Neural cell (in vitro differentiated cells): Measurements from ENCODE around the gene MGAM2. TPM values are rescaled to one million over a fixed set of nuclear protein-coding genes. Genes with fewer than 3 reads are reported as not detected.

ENCODE experiments used
- H2AFZ ChIP-seq: fragments of 200-600, 300-800 bp; sonication (generic), shearing (Covaris generic); 2 replicates; pipeline ENCODE4 v1.6.0; 2014; ENCODE audit warnings: low read depth, mild to moderate bottlenecking, antibody characterized with exemption, low read length, moderate library complexity
- H3F3A ChIP-seq: fragments of 200-600 bp; shearing (Covaris generic); 2 replicates; pipeline ENCODE4 v1.6.1; 2016; ENCODE audit warnings: mild to moderate bottlenecking, moderate library complexity, mixed read lengths, antibody characterized with exemption, low read length; ENCODE audit not compliant: insufficient read depth, poor library complexity, severe bottlenecking
- H3K27ac ChIP-seq: fragments of 200-600, 300-800 bp; sonication (generic), shearing (Covaris generic); 2 replicates; pipeline ENCODE4 v1.5.1; 2014; ENCODE audit warnings: mild to moderate bottlenecking, low read length, moderate library complexity
- H3K27me3 ChIP-seq: fragments of 300-800, 200-600 bp; sonication (generic), shearing (Covaris generic); 2 replicates; pipeline ENCODE4 v1.6.0; 2014; ENCODE audit warnings: mild to moderate bottlenecking, low read depth, low read length, moderate library complexity; ENCODE audit not compliant: insufficient read depth
- H3K36me3 ChIP-seq: fragments of 300-800, 200-600 bp; sonication (generic), shearing (Covaris generic); 2 replicates; pipeline ENCODE4 v1.5.1; 2014; ENCODE audit warnings: mild to moderate bottlenecking, antibody characterized with exemption, low read length, moderate library complexity; ENCODE audit not compliant: insufficient read depth
- H3K4me2 ChIP-seq: fragments of 300-800, 200-600 bp; sonication (generic), shearing (Covaris generic); 2 replicates; pipeline ENCODE4 v1.6.0; 2014; ENCODE audit warnings: mild to moderate bottlenecking, low read length
- H3K4me3 ChIP-seq: fragments of 300-800, 200-600 bp; sonication (generic), shearing (Covaris generic); 2 replicates; pipeline ENCODE4 v1.5.1; 2014; ENCODE audit warnings: mild to moderate bottlenecking, low read length, moderate library complexity
- H3K79me2 ChIP-seq: fragments of 200-600 bp; shearing (Covaris generic); replicated peaks from 2 replicates; pipeline ENCODE4 v1.6.0; 2014; ENCODE audit warnings: mild to moderate bottlenecking, low read length, moderate library complexity; ENCODE audit not compliant: insufficient read depth
- H3K9ac ChIP-seq: fragments of 300-800, 200-600 bp; sonication (generic), shearing (Covaris generic); 2 replicates; pipeline ENCODE4 v1.6.1; 2016; ENCODE audit warnings: mild to moderate bottlenecking, low read length, mixed read lengths
- H3K9me2 ChIP-seq: fragments of 200-600 bp; shearing (Covaris generic); 2 replicates; pipeline ENCODE4 v1.6.1; 2016; ENCODE audit warnings: mild to moderate bottlenecking, low read length, mixed read lengths; ENCODE audit not compliant: insufficient read depth
- H3K9me3 ChIP-seq: fragments of 200-600, 300-800 bp; sonication (generic), shearing (Covaris generic); 2 replicates; pipeline ENCODE4 v1.6.1; 2016; ENCODE audit warnings: mild to moderate bottlenecking, mixed run types, low read length, moderate library complexity, mixed read lengths
- H4K20me1 ChIP-seq: fragments of 200-600 bp; shearing (Covaris generic); 2 replicates; pipeline ENCODE4 v1.6.1; 2016; ENCODE audit warnings: mild to moderate bottlenecking, mixed run types; ENCODE audit not compliant: insufficient read depth
- CTCF ChIP-seq: fragments of 450-650 bp; IDR thresholded peaks from 2 replicates; pipeline ENCODE4 v1.5.1; 2014; ENCODE audit warnings: antibody characterized with exemption, mild to moderate bottlenecking, moderate library complexity; ENCODE audit not compliant: poor library complexity, severe bottlenecking
- EP300 ChIP-seq: fragments of 450-650 bp; conservative IDR thresholded peaks from 2 replicates; pipeline ENCODE4 v1.6.1; 2014; ENCODE audit warnings: antibody characterized with exemption, mild to moderate bottlenecking, moderate library complexity; ENCODE audit not compliant: poor library complexity, severe bottlenecking
- EZH2 ChIP-seq: fragments of 200-600, 300-800 bp; shearing (Covaris generic), sonication (generic); IDR thresholded peaks from 2 replicates; pipeline ENCODE4 v1.6.1; 2014; ENCODE audit warnings: antibody characterized with exemption, low read length, borderline replicate concordance, mild to moderate bottlenecking; ENCODE audit not compliant: insufficient read depth, poor library complexity, severe bottlenecking
- MXI1 ChIP-seq: fragments of 450-650 bp; conservative IDR thresholded peaks from 2 replicates; pipeline ENCODE4 v1.6.1; 2014; ENCODE audit warnings: antibody characterized with exemption, mild to moderate bottlenecking; ENCODE audit not compliant: poor library complexity, severe bottlenecking
- POLR2AphosphoS5 ChIP-seq: IDR thresholded peaks from 2 replicates; pipeline ENCODE4 v1.6.1; 2012
- RAD21 ChIP-seq: fragments of 450-650 bp; conservative IDR thresholded peaks from 2 replicates; pipeline ENCODE4 v1.6.1; 2014; ENCODE audit warnings: antibody characterized with exemption, mild to moderate bottlenecking, moderate library complexity
- REST ChIP-seq: IDR thresholded peaks from 2 replicates; pipeline ENCODE4 v1.6.1; 2012; ENCODE audit warnings: borderline replicate concordance
- SMC3 ChIP-seq: fragments of 450-650 bp; conservative IDR thresholded peaks from 2 replicates; pipeline ENCODE4 v1.6.1; 2014; ENCODE audit warnings: antibody characterized with exemption, mild to moderate bottlenecking, moderate library complexity; ENCODE audit not compliant: poor library complexity
- TAF1 ChIP-seq: IDR thresholded peaks from 2 replicates; pipeline ENCODE4 v1.6.1; 2012; ENCODE audit warnings: low read depth
- polyA plus RNA-seq: library from polyadenylated mRNA; depleted of rRNA; stranded (reverse); fragments of >200 nt; gene quantifications from 2 replicates; pipeline ENCODE4 v1.2.3, GENCODE V29; 2014

MGAM2 gene
- polyA plus RNA-seq, 1 donor from 2014 or later, result 0.76 TPM

DNA sequence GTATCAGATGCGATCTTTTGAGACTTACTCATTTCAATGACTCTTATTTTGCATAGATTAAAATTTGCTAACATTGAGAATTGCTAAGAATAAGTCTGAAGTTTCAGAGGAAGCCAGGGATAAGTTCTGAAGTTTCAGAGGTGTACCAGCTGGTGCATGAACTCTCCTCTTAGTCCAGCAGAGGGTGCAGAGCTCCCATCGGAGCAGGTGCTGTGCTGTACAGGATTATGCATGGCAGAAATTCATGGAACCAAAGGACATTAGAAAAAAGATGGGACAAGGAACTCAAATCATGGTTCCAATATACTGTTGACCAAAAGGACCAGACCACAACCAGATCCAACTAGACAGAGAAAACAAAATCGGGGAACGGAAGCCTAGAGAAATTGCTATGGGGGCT lies 41.9 kb downstream of the MGAM2 start:
- Histone ChIP-seq H4K20me1 (no peaks in the 10 kb centered on the region), H2AFZ (no peak overlapping the region), H3K4me3 (no peak overlapping the region), H3K79me2 (no peaks in the 10 kb centered on the region), H3K4me2 (no peak overlapping the region), H3F3A (no peaks in the 10 kb centered on the region), H3K9ac (no peak overlapping the region), H3K36me3 (no peaks in the 10 kb centered on the region), H3K9me3 (no peaks in the 10 kb centered on the region), H3K27ac (no peak overlapping the region), H3K9me2 (no peaks in the 10 kb centered on the region), H3K27me3 (no peaks in the 10 kb centered on the region)
- TF ChIP-seq RAD21, result peak; percentile 11
- TF ChIP-seq MXI1, result no peak

DNA sequence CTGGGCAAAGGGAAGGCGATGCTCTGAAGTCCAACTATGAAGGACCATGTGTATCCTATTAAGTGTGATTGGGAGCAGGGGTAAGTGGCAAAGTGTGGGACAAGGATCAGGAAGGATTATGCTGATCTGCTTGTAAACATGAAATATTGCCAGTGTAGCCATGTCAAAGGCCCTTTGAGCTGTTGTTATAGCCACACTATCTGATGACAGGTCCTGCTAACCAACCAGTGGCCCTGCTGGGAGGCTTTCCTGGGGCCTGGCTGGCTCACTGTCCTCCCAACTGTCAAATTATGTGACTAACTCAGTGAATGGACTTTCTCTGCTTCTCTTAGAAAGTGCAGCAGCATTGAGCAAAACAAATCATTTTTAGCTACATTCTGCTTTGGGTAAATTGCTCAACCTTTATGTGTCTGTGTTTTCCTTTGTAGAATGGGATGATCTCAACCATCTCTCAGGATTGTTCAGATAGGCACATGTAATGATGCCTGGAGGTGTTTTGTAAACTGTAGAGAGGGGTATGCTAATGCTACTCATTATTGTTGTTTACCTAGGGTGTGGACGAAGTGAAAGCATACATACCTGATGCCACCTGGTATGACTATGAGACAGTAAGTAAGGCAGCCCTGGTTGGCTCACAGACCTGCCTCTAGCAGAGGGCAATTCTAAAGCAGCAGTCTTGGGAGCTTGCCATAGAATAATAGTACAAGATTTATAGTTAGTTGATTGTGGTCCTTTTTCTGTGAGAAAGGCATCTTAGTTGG lies 47.4 kb downstream of the MGAM2 start:
- Histone ChIP-seq H3K9me2 (no peaks in the 10 kb centered on the region), H3K79me2 (no peaks in the 10 kb centered on the region), H2AFZ (no peak overlapping the region), H3K27me3 (no peaks in the 10 kb centered on the region), H3K9me3 (no peaks in the 10 kb centered on the region), H3K4me3 (no peak overlapping the region), H3K9ac (no peak overlapping the region), H3K4me2 (no peak overlapping the region), H3K27ac (no peak overlapping the region), H3K36me3 (no peaks in the 10 kb centered on the region), H3F3A (no peaks in the 10 kb centered on the region), H4K20me1 (no peaks in the 10 kb centered on the region)
- TF ChIP-seq EZH2 (no peak), POLR2AphosphoS5 (no peak), REST (no peak), SMC3 (no peak), MXI1 (no peak)

DNA sequence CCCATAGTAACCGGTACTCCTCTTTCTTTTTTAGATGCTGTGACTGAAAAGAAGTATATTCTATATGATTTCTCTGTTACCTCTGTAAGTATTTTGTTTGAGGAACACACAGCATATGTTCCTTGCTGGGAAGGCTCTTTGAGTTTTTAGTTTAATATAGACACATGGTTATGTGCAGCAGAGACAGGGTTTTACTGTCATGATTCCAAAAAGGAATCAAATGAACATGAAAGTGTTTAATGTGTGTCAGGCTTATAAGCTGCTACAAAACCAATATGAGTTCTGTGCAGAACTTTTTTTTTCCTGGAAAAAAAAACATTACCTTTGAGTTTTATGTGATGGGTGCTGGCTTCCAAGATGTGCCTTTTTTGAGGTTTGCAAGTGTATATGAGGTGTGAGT lies 50.4 kb downstream of the MGAM2 start:
- Histone ChIP-seq H3K36me3 (no peaks in the 10 kb centered on the region), H3K27me3 (no peaks in the 10 kb centered on the region), H3K4me3 (no peak overlapping the region), H3K9me2 (no peaks in the 10 kb centered on the region), H3K27ac (no peak overlapping the region), H3K9ac (no peak overlapping the region), H3K9me3 (no peaks in the 10 kb centered on the region), H3K79me2 (no peaks in the 10 kb centered on the region), H3K4me2 (no peak overlapping the region), H3F3A (no peaks in the 10 kb centered on the region), H4K20me1 (no peaks in the 10 kb centered on the region), H2AFZ (no peak overlapping the region)
- TF ChIP-seq REST, result no peak
- no peak for TF ChIP-seq TAF1
- TF ChIP-seq POLR2AphosphoS5, result no peak
- no peak for TF ChIP-seq RAD21
- no peak for TF ChIP-seq MXI1
- no peak for TF ChIP-seq SMC3
- TF ChIP-seq EZH2, result no peak
- no peak for TF ChIP-seq CTCF
- TF ChIP-seq EP300, result no peak
